Measurements from ENCODE around the gene DNAAF6.
"Not testable (repeated sequence)": the region's sequence is repeated elsewhere in the genome, so short reads cannot be mapped to it uniquely, and the experiment has no call there.

DNAAF6 gene

DNA sequence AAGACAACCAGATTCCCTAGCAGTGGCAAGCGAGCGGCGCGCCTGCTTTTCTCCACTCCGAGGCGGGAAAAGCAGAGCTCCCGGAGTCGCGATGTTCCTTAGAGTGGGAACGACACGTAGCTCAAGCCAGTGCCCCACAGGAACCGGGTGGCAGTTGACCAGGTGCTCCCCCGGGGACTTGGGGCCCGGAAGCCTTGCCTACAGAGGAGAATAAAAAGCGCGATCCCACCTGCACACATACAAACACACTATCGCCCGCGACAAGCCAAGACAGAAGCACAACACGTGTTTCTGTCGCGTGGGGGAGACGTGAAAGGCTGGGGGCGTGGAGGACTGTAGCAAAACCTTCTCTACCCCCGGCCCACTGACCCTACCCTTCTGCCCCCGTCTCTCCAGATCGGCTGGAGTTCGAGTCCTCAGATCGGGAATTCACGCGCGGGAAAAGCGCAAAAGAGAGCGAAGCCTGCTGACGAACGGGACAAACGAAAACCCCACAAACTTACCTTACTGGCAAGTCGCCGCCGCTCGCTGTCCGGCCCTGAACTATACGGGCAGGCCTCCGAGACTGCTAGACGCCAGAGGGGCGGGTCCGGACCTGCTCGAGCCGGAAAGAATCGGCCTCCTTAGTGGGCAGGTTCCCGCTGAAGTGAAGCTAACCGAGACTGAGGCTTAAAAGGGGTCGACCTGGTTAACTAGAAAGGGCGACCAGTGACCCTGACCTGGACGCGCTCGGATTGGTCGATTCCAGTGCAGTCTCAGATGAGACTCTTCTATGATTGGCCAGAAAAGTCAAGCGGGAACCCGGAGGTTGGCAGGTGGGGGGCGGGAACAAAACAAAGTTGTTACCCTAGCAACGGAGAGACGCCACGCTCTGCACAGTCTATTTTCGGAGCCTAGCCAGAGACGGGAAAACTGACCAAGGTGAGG lies at the start of gene DNAAF6, which contains the start of gene NUP62CL:
TSS of gene DNAAF6 (plus strand) at position 842 of the 927 bp plus-strand sequence. CDS start 6,265 bp downstream, outside the sequence.
TSS of gene NUP62CL (minus strand) at position 664 of the 927 bp plus-strand sequence. CDS start 31,287 bp downstream, outside the sequence.
- DNase-seq: peak; percentile 58

GRCh38 chrX:107157618-107158017 lies 48.8 kb upstream of the DNAAF6 start:
- not testable (repeated sequence) for DNase-seq

- no peak for DNase-seq
Observed at GRCh38 chrX:107167163-107167921, 39.1 kb upstream of the DNAAF6 start.

DNA sequence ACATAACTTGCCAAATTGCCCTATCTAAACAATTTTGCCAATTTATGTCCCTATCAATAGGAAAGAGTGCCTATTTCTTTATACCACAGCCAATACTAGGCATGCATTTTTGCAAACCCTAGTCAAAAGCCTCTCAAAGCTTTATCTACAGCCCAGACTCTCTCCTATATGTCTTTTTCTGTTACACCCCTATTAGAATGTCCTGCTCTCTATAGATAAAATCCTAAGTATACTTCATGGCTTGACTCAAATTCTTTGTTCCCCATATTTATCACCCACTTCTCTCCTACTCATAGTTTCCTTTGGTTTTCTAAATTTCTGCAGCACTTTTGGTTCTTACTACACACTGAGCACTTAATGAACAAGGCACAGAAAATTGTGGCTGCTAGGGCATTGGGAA lies 38.2 kb upstream of the DNAAF6 start:
- DNase-seq: no peak

DNA sequence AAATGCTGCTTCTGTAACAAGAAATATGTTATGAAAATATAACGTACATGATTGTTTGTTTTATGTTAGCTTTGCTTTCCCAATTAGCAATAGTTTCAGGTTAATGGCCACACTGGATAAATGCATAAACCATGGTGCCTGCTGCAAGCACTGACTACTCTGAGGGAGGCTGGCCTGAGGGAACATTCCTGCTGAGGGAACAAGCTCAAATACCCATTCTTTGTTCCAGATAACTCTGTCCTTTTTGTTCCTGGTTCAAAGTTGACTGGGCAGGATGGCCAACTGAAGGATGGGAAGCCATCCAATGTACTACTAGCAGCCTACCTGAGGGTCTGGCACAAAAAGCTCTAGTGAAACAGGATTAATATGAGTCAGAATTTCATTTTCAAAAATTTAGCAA lies 37.7 kb upstream of the DNAAF6 start:
- no peak for DNase-seq

- DNase-seq: no peak
Observed at GRCh38 chrX:107171369-107172102, 34.9 kb upstream of the DNAAF6 start.

DNA sequence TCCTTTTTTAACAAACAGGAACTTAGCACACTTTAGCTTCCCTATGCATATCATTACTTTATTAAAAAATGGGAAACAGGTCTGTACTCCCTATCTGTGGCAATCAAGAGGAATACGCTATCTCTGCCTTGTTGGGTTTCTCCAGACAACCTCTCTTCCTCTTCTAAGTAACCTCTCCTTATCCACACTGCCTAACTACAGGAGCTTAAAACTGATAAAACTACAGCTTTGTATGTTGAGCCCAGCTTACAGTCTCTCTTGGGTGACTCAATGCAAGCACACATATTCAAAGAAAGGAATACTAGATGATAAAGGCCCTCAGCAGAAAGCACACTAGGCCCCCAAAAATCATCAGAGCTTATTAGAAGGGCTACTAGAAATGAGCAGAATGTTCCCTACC lies 9.1 kb upstream of the DNAAF6 start:
- no peak for DNase-seq

DNA sequence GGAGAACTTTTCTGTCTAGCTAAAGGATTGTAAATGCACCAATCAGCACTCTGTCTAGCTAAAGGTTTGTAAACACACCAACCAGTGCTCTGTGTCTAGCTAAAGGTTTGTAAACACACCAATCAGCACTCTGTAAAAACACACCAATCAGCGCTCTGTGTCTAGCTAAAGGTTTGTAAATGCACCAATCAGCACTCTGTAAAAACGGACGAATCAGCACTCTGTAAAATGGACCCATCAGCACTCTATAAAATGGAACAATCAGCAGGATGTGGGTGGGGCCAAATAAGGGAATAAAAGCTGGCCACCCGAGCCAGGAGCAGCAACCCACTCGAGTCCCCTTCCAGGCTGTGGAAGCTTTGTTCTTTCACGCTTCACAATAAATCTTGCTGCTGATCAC lies 8.3 kb upstream of the DNAAF6 start:
- DNase-seq: not testable (repeated sequence)

GRCh38 chrX:107199491-107199890 lies 6.9 kb upstream of the DNAAF6 start:
- no peak for DNase-seq

GRCh38 chrX:107204068-107204605 lies 2.3 kb upstream of the DNAAF6 start:
- DNase-seq: no peak

- DNase-seq: no peak
Observed at GRCh38 chrX:107206697-107207065, 270 bp downstream of the DNAAF6 start.

- DNase-seq: no peak
Observed at GRCh38 chrX:107207089-107207488, 678 bp downstream of the DNAAF6 start.

DNA sequence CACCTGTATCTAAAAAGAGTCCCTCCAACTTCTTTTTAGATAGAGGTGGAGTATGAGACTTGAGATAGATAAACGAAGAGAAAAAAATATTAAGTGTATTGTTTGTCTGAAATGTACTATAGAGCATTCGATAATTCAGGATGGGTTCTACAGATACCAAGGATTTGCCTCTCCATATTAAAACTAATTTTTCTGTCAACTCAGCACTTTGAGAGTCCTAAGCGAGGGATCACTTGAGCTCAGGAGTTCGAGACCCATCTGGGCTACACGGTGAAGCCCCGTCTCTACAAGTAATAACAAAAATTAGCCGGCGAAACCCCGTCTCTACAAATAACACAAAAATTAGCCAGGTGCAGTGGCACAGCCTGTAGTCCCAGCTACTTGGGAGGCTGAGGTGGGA lies 1.5 kb downstream of the DNAAF6 start:
- DNase-seq: no peak

DNA sequence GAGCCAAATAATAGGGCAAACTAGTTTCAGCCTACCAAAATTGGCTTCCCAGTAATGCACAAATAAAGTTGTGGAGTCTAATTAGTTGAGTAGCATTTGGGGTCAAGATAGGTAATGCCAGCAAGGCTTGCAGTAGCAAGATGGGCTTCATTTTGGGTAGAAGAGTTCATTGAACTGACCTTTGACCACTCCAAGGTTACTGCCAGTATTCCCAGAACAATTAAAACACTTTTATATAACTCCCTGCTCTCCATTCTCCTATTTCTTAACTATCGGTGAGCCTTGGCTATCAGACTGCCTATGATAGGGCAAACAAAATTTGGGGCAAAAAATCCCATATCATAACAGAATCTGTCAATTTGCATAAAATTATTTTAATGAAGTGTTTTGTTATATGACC lies 7.1 kb downstream of the DNAAF6 start:
- DNase-seq: no peak

- no peak for DNase-seq
Observed at GRCh38 chrX:107226757-107227156, 20.3 kb downstream of the DNAAF6 start.

DNA sequence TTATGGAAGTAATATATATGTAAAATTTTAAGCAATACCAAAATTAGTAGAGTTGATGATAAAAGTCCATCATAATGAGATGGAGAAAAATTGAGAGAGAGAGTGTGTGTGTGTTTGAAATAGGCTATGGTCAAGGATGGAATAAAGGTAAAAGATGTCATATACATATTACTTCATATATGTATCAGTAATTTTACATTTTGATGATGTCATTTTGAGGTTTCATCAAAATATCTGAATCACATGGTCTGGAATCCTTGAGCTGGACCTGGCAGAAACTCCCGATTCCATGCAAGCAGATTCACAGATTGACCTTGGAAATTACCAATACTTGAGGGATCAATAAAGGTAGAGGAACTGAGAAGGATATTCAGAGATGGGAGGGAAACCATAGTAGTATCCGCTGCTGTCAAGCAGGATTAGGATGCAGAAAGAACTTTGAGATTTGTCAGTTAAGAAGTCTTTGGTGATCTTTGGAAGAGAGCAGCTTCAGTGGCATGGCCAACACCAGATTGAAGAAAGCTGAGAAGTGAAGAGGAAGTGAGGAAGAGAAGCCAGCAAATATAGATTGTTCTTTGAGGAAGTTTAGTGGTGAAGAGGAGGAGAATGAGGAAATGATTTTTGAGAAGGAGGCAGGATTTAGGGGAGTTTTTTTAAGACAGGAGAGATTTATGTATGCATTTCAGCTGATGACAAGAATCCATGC lies 21.5 kb downstream of the DNAAF6 start:
- DNase-seq: no peak

DNA sequence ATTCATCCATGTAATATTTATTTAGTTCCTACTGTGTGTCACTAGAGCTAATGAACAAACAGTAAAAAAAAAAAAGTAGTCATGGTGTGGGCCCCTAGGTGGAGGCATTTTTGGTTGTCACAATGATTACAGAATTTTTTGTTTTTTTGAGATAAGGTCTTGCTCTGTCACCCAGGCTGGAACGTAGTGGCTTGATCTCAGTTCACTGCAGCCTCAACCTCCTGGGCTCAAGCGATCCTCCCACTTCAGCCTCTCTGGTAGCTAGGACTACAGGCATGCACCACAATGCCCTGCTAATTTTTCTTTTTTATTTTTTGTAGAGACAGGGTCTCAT lies 22.0 kb downstream of the DNAAF6 start:
- no peak for DNase-seq

- no peak for DNase-seq
Observed at GRCh38 chrX:107272431-107272921, 66.1 kb downstream of the DNAAF6 start.

DNA sequence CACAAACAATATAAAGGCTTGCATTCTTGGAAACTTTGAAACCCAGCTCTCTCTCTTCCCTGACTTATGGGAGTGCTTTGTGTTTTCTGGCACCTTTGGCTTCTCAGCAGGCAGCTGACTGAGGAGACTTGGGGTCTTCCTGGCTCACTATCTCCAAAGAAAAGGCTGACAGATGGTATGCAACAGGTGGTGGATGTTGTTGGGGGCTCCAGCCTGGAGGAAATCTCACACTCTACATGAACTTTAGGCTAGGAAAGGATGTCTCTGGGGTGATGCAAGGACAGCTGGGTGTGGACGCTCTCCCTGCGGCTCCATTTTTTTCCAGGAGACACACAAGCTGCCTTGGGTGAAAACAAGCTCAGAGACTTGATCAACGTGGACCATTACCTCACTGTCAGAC lies 67.4 kb downstream of the DNAAF6 start:
- DNase-seq: no peak

DNA sequence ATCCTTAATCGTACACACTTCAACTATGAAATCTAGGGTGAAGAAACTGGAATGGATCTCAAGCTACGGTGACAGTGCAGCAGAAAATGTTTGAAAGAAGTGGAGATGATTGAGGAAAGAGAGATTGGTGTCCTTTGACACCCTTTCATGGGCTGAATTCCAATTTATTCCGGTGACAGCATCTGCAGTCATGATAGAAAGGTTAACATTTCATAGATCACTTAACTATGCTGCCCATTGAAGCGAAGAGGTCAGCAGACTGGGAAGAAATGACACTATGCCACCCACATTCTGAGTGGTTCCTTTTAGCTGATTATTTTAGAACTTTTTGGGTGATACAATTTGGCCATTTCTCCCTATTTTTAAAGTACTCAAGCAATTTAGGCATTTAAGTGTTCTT lies 82.3 kb downstream of the DNAAF6 start:
- DNase-seq: no peak

GRCh38 chrX:107290019-107290418 lies 83.6 kb downstream of the DNAAF6 start:
- no peak for DNase-seq

GRCh38 chrX:107293056-107293455 lies 86.6 kb downstream of the DNAAF6 start:
- no peak for DNase-seq
